Neuronal stem cell (in vitro differentiated cells): Measurements from ENCODE around the gene DUSP1.
A peak's percentile ranks its signal among the peaks of the same experiment; 100 is the strongest.

Experiments
- DNase-seq: peaks from one replicate; pipeline ENCODE4 v3.0.0-alpha.2; 2013; ENCODE audit warnings: low spot score
- H2AFZ ChIP-seq: one replicate; pipeline ENCODE4 v1.6.1; 2013; ENCODE audit warnings: mild to moderate bottlenecking, low read length, inconsistent platforms
- H2AK5ac ChIP-seq: 2 replicates; pipeline ENCODE4 v1.6.1; 2013; ENCODE audit warnings: low read depth, mild to moderate bottlenecking, inconsistent platforms, low read length, moderate library complexity, mixed read lengths
- H2BK120ac ChIP-seq: 2 replicates; pipeline ENCODE4 v1.6.1; 2013; ENCODE audit warnings: low read depth, mild to moderate bottlenecking, inconsistent platforms, low read length, moderate library complexity, mixed read lengths
- H2BK12ac ChIP-seq: one replicate; pipeline ENCODE4 v1.6.1; 2013; ENCODE audit warnings: low read length, inconsistent platforms
- H2BK15ac ChIP-seq: 2 replicates; pipeline ENCODE4 v1.6.1; 2013; ENCODE audit warnings: mild to moderate bottlenecking, low read length, inconsistent platforms, mixed read lengths
- H2BK5ac ChIP-seq: one replicate; pipeline ENCODE4 v1.6.1; 2013; ENCODE audit warnings: inconsistent platforms, mild to moderate bottlenecking, low read length, moderate library complexity
- H3K14ac ChIP-seq: one replicate; pipeline ENCODE4 v1.6.1; 2013; ENCODE audit warnings: low read length, inconsistent platforms
- H3K18ac ChIP-seq: 2 replicates; pipeline ENCODE4 v1.6.1; 2013; ENCODE audit warnings: low read length, inconsistent platforms
- H3K23ac ChIP-seq: 2 replicates; pipeline ENCODE4 v1.6.1; 2013; ENCODE audit warnings: low read depth, mild to moderate bottlenecking, mixed read lengths, low read length, inconsistent platforms; ENCODE audit not compliant: poor library complexity
- H3K27ac ChIP-seq: replicated peaks from 3 replicates; pipeline ENCODE4 v1.5.1; 2013; ENCODE audit warnings: low read length, inconsistent platforms
- H3K27me3 ChIP-seq, 3 experiments: 2 replicates each; pipeline ENCODE4 v1.6.1; 2013; ENCODE audit warnings: low read length in 3 of 3, mild to moderate bottlenecking in 2 of 3, inconsistent platforms in 1 of 3, low read depth in 1 of 3, mixed read lengths in 1 of 3, moderate library complexity in 1 of 3; ENCODE audit not compliant: control insufficient read depth in 3 of 3, insufficient read depth in 3 of 3
- H3K36me3 ChIP-seq, 2 donors: replicated peaks in 1 of 2; 2 replicates each; pipeline ENCODE4 v1.6.1; 2013; ENCODE audit warnings: low read length in 2 of 2; ENCODE audit not compliant: control insufficient read depth in 2 of 2, insufficient read depth in 2 of 2
- H3K4ac ChIP-seq: 2 replicates; pipeline ENCODE4 v1.6.1; 2013; ENCODE audit warnings: inconsistent platforms, mild to moderate bottlenecking, low read length, moderate library complexity
- H3K4me1 ChIP-seq, 2 donors: 1 replicate in 1 of 2; 2 replicates in 1 of 2; pipeline ENCODE4 v1.6.1; 2013; ENCODE audit warnings: low read length in 2 of 2, low read depth in 1 of 2; ENCODE audit not compliant: control insufficient read depth in 2 of 2, insufficient read depth in 1 of 2
- H3K4me2 ChIP-seq: one replicate; pipeline ENCODE4 v1.6.1; 2013; ENCODE audit warnings: mild to moderate bottlenecking, low read length, inconsistent platforms; ENCODE audit not compliant: insufficient read depth, poor library complexity, severe bottlenecking
- H3K4me3 ChIP-seq, 2 donors: 2 replicates each; pipeline ENCODE4 v1.5.1; 2013; ENCODE audit warnings: low read length in 2 of 2, mild to moderate bottlenecking in 2 of 2, inconsistent platforms in 1 of 2, moderate library complexity in 1 of 2
- H3K79me1 ChIP-seq: one replicate; pipeline ENCODE4 v1.6.1; 2013; ENCODE audit warnings: low read depth, mild to moderate bottlenecking, inconsistent platforms, low read length, moderate library complexity
- H3K9ac ChIP-seq: one replicate; pipeline ENCODE4 v1.6.1; 2013; ENCODE audit warnings: mild to moderate bottlenecking, low read depth, low read length, inconsistent platforms; ENCODE audit not compliant: poor library complexity
- H3K9me3 ChIP-seq, 2 donors: replicated peaks in 1 of 2; 2 replicates each; pipeline versions ENCODE3 to v1.6.1; 2013; ENCODE audit warnings: low read length in 2 of 2, mild to moderate bottlenecking in 2 of 2, inconsistent platforms in 1 of 2, low read depth in 1 of 2, mixed read lengths in 1 of 2, moderate library complexity in 1 of 2; ENCODE audit not compliant: control insufficient read depth in 2 of 2, insufficient read depth in 1 of 2
- H4K8ac ChIP-seq: one replicate; pipeline ENCODE4 v1.6.1; 2013; ENCODE audit warnings: low read depth, mild to moderate bottlenecking, inconsistent platforms, low read length, moderate library complexity
- H4K91ac ChIP-seq: one replicate; pipeline ENCODE4 v1.6.1; 2013; ENCODE audit warnings: low read length, low read depth, mild to moderate bottlenecking, inconsistent platforms; ENCODE audit not compliant: poor library complexity
- WGBS, 2 donors: extraction: QIAGEN DNeasy Blood & Tissue Kit; methylation state at CpG; one replicate each; pipeline ENCODE4 v1.1.7; 2013; ENCODE audit warnings: missing lambda C conversion rate in 2 of 2, mixed read lengths in 1 of 2; ENCODE audit not compliant: insufficient read length in 2 of 2, insufficient replicate concordance in 1 of 2; ENCODE audit errors: extremely low coverage in 2 of 2; 5-methylcytosine and 5-hydroxymethylcytosine counted together

Gene DUSP1

GRCh38 chr5:172792701-172793570 is 21.9 kb upstream of the DUSP1 start:
- no peak overlapping the region for H2AK5ac ChIP-seq
- no peak overlapping the region for H3K14ac ChIP-seq
- no CpG with 5 or more reads among the region's 13 CpGs for WGBS, 2 donors

DNA sequence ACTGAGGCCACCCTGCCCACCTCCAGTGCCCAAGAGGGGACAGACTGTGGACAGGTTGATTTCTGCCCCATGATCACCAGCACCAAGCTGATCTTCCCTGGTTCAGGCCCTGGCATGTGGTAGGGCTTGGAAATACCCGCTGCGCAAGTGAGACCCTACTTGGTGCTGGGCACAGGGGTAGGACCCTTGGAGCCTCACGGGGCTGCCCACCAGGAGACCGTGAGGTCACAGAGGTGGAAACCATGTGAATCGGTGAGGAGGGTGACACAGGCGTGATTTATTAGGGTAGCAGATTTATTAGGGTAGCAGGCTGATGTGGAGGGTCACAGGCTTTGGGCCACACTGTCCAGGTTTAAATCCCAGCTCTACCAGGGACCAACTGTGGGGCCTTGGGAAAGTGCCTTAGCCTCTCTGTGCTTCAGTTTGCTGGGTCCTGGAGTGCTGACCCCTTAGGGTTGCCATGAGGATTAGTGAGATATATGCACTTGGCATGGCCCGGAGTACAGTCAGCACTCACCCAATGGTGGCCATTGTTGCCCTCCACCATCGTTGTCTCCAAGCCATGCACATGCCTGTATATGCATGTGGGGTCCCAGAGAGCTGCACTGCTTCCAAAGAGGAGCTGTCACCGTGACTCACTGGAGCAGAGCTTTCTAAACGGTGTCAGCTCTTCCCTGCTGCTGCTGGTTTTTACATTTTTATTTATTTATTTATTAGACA is 20.9 kb upstream of the DUSP1 start:
- no peak overlapping the region for H2AFZ ChIP-seq
- H2AK5ac ChIP-seq = peak overlapping the region; percentile 59
- no peak overlapping the region for H3K14ac ChIP-seq
- no peak overlapping the region for H3K9ac ChIP-seq
- no peak overlapping the region for H2BK120ac ChIP-seq
- H3K9me3 ChIP-seq = no peaks in the 10 kb centered on the region
- no peak overlapping the region for H3K27ac ChIP-seq
- H2BK15ac ChIP-seq = no peak overlapping the region
- H3K4ac ChIP-seq = no peak overlapping the region
- no peaks in the 10 kb centered on the region for H3K27me3 ChIP-seq
- no peak for DNase-seq
- H3K4me2 ChIP-seq = no peak overlapping the region
- peaks cover 12 to 20% of the 10 kb centered on the region in 2 donors for H3K4me1 ChIP-seq
- H4K91ac ChIP-seq = no peak overlapping the region
- no peak overlapping the region for H4K8ac ChIP-seq
- H3K23ac ChIP-seq = no peak overlapping the region
- no CpG with 5 or more reads among the region's 10 CpGs for WGBS, 2 donors
- no peaks in the 10 kb centered on the region for H3K79me1 ChIP-seq
- no peak overlapping the region for H2BK5ac ChIP-seq
- H3K36me3 ChIP-seq = no peaks in the 10 kb centered on the region
- peak overlapping the region; percentile 12 for H3K18ac ChIP-seq
- H2BK12ac ChIP-seq = no peak overlapping the region
- H3K4me3 ChIP-seq = peak overlapping the region in 1 of 2 donors; percentile 32

More at GRCh38 chr5:172792701-172793570, 21.9 kb upstream of the DUSP1 start:
- peaks cover 12 to 20% of the 10 kb centered on the region in 2 donors for H3K4me1 ChIP-seq
- H3K79me1 ChIP-seq = no peaks in the 10 kb centered on the region
- no peak overlapping the region for H3K4me2 ChIP-seq
- no peak overlapping the region for H3K18ac ChIP-seq
- no peaks in the 10 kb centered on the region for H3K9me3 ChIP-seq
- H2BK12ac ChIP-seq = no peak overlapping the region
- H2BK5ac ChIP-seq = no peak overlapping the region
- H3K27me3 ChIP-seq = no peaks in the 10 kb centered on the region
- no peak overlapping the region for H2AFZ ChIP-seq
- no peak overlapping the region for H3K4me3 ChIP-seq
- no peak for DNase-seq
- no peak overlapping the region for H4K91ac ChIP-seq
- H3K23ac ChIP-seq = no peak overlapping the region
- H3K36me3 ChIP-seq = no peaks in the 10 kb centered on the region
- no peak overlapping the region for H3K27ac ChIP-seq
- no peak overlapping the region for H2BK15ac ChIP-seq
- no peak overlapping the region for H3K9ac ChIP-seq
- no peak overlapping the region for H3K4ac ChIP-seq
- no peak overlapping the region for H2BK120ac ChIP-seq
- H4K8ac ChIP-seq = no peak overlapping the region

- Histone ChIP-seq H2BK120ac (no peak overlapping the region), H2AK5ac (peak overlapping the region; percentile 59), H3K9ac (no peak overlapping the region), H3K36me3 (no peaks in the 10 kb centered on the region), H3K27ac (no peak overlapping the region), H2AFZ (no peak overlapping the region), H2BK12ac (no peak overlapping the region), H2BK5ac (no peak overlapping the region), H3K9me3 (no peaks in the 10 kb centered on the region), H4K8ac (no peak overlapping the region), H3K4me1 (peaks cover 12 to 20% of the 10 kb centered on the region in 2 donors), H3K18ac (peak overlapping the region; percentile 12), H3K4me2 (no peak overlapping the region), H3K4ac (no peak overlapping the region), H3K27me3 (no peaks in the 10 kb centered on the region), H4K91ac (no peak overlapping the region), H3K23ac (no peak overlapping the region), H3K14ac (peak overlapping the region; percentile 41), H2BK15ac (no peak overlapping the region), H3K4me3 (no peak overlapping the region), H3K79me1 (no peaks in the 10 kb centered on the region)
- DNase-seq = no peak
- WGBS, 2 donors = no CpG with 5 or more reads among the region's 6 CpGs
These were observed 20.3 kb upstream of the DUSP1 start for GRCh38 chr5:172791286-172791685.

DNA sequence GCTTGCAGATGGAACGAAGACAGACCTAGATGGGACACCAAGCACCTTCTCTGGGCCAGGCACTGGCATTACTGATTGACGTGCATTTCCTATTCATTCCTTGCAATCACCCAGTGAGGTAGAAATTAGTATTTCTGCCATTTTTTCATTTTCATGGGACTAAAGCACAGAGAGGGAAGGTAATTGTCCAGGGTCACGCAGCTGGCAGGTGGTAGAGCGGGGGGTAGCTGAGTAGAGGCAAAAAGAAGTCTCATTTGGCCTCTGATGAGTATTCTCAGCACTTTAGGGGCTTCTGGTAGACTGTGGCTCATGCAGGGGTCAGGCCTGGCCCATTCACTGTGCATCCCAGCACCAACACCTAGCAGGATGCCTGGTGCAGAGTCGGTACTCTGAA is 19.5 kb upstream of the DUSP1 start:
- Histone ChIP-seq H3K4me3 (no peak overlapping the region), H3K4me2 (no peak overlapping the region), H3K4me1 (peaks cover 12 to 20% of the 10 kb centered on the region in 2 donors)

More for the DNA sequence above, 19.5 kb upstream of the DUSP1 start:
- no peak overlapping the region for H4K91ac ChIP-seq
- H2BK120ac ChIP-seq = no peak overlapping the region
- H3K27ac ChIP-seq = no peak overlapping the region
- H3K18ac ChIP-seq = no peak overlapping the region
- no peaks in the 10 kb centered on the region for H3K27me3 ChIP-seq
- no peaks in the 10 kb centered on the region for H3K36me3 ChIP-seq
- H3K9ac ChIP-seq = no peak overlapping the region
- H2BK12ac ChIP-seq = no peak overlapping the region
- no peak overlapping the region for H2AK5ac ChIP-seq
- H2BK5ac ChIP-seq = no peak overlapping the region
- no peak overlapping the region for H4K8ac ChIP-seq
- no peak overlapping the region for H3K14ac ChIP-seq
- H2BK15ac ChIP-seq = peak overlapping the region; percentile 40
- H3K9me3 ChIP-seq = no peaks in the 10 kb centered on the region
- WGBS, 2 donors = no CpG with 5 or more reads among the region's 5 CpGs
- H2AFZ ChIP-seq = no peak overlapping the region
- no peak overlapping the region for H3K23ac ChIP-seq
- no peak for DNase-seq
- H3K79me1 ChIP-seq = no peaks in the 10 kb centered on the region
- H3K4ac ChIP-seq = no peak overlapping the region
